Kidney tubule cell (primary cell): ENCODE data around the gene CRIM1.
A peak's percentile ranks its signal among the peaks of the same experiment; 100 is the strongest.

Experiments
- DNase-seq: peaks from one replicate; pipeline ENCODE4 v3.0.0-alpha.2; 2018; ENCODE audit warnings: low spot score

The CRIM1 gene

GRCh38 chr2:36482576-36483214, 127.1 kb downstream of the CRIM1 start:
- DNase-seq = peak; percentile 97

- DNase-seq = no peak
Measured at GRCh38 chr2:36483290-36483689, 127.7 kb downstream of the CRIM1 start.

- DNase-seq = no peak
Measured at GRCh38 chr2:36484454-36484853, 128.9 kb downstream of the CRIM1 start.

- DNase-seq = peak; percentile 74
Measured at GRCh38 chr2:36485521-36485920, 129.9 kb downstream of the CRIM1 start.

- DNase-seq = peak; percentile 85
Measured at GRCh38 chr2:36486521-36487044, 131.0 kb downstream of the CRIM1 start.

- no peak for DNase-seq
Measured at GRCh38 chr2:36487947-36488346, 132.4 kb downstream of the CRIM1 start.

- DNase-seq = peak; percentile 46
Measured at GRCh38 chr2:36489281-36489680, 133.7 kb downstream of the CRIM1 start.

- no peak for DNase-seq
Measured at GRCh38 chr2:36490749-36491148, 135.2 kb downstream of the CRIM1 start.

- DNase-seq = peak; percentile 50
Measured at GRCh38 chr2:36492216-36492945, 136.8 kb downstream of the CRIM1 start.

GRCh38 chr2:36493306-36493705, 137.7 kb downstream of the CRIM1 start:
- no peak for DNase-seq

GRCh38 chr2:36497570-36498163, 142.1 kb downstream of the CRIM1 start:
- DNase-seq = no peak

GRCh38 chr2:36499128-36499820, 143.7 kb downstream of the CRIM1 start:
- no peak for DNase-seq

GRCh38 chr2:36500072-36500471, 144.5 kb downstream of the CRIM1 start:
- no peak for DNase-seq

GRCh38 chr2:36502081-36502480, 146.5 kb downstream of the CRIM1 start:
- DNase-seq = no peak

- DNase-seq = peak; percentile 62
Measured at GRCh38 chr2:36507408-36507812, 151.8 kb downstream of the CRIM1 start.

GRCh38 chr2:36509075-36509474, 153.5 kb downstream of the CRIM1 start:
- DNase-seq = no peak

GRCh38 chr2:36511858-36512603, 156.5 kb downstream of the CRIM1 start:
- no peak for DNase-seq

GRCh38 chr2:36512705-36513104, 157.1 kb downstream of the CRIM1 start:
- DNase-seq = no peak

- no peak for DNase-seq
Measured at GRCh38 chr2:36513661-36514060, 158.1 kb downstream of the CRIM1 start.

- DNase-seq = no peak
Measured at GRCh38 chr2:36515538-36515937, 160.0 kb downstream of the CRIM1 start.

GRCh38 chr2:36516136-36516870, 160.7 kb downstream of the CRIM1 start:
- DNase-seq = no peak
